ENCODE data around the gene KLHL30. TPM values are rescaled to one million over a fixed set of nuclear protein-coding genes. Genes with fewer than 3 reads are reported as not detected.
"Not testable (repeated sequence)": the region's sequence is repeated elsewhere in the genome, so short reads cannot be mapped to it uniquely, and the experiment has no call there.

KLHL30 gene
- total RNA-seq, 2 experiments from 2014 or later, result not detected

- POLR2A ChIA-PET, result no interaction called here
- H3K27ac Mint-ChIP-seq, result no peak overlapping the region
- H3K27me3 Mint-ChIP-seq, result peaks cover 12% of the 10 kb centered on the region
- DNase-seq, result no peak
- intact Hi-C loops (cut with micrococcal nuclease), result no loop called here
- peaks cover 3% of the 10 kb centered on the region for H3K4me1 Mint-ChIP-seq (ENCODE audit: low read depth)
- CTCF ChIA-PET, result no interaction called here
- no peaks in the 10 kb centered on the region for H3K9me3 Mint-ChIP-seq
- H3K4me3 Mint-ChIP-seq, result no peak overlapping the region
- peaks cover 21% of the 10 kb centered on the region for H3K36me3 Mint-ChIP-seq
Measured at GRCh38 chr2:238169048-238169707, 30.7 kb downstream of the KLHL30 start.

GRCh38 chr2:238169708-238170251 is 31.3 kb downstream of the KLHL30 start:
- Mint-ChIP-seq H3K27ac (peak overlapping the region; percentile 25), H3K36me3 (peaks cover 25% of the 10 kb centered on the region), H3K9me3 (no peaks in the 10 kb centered on the region), H3K27me3 (peaks cover 8% of the 10 kb centered on the region), H3K4me1 (ENCODE audit: low read depth) (peaks cover 2% of the 10 kb centered on the region), H3K4me3 (no peak overlapping the region)
- DNase-seq, result no peak
- ChIA-PET POLR2A (no interaction called here), CTCF (no interaction called here)
- intact Hi-C loops (cut with micrococcal nuclease), result no loop called here

- H3K36me3 Mint-ChIP-seq, result peaks cover 28% of the 10 kb centered on the region
- intact Hi-C loops (cut with micrococcal nuclease), result no loop called here
- H3K9me3 Mint-ChIP-seq, result no peaks in the 10 kb centered on the region
- no peak overlapping the region for H3K27ac Mint-ChIP-seq
- ChIA-PET CTCF (no interaction called here), POLR2A (no interaction called here)
- peaks cover under 1% of the 10 kb centered on the region for H3K27me3 Mint-ChIP-seq
- DNase-seq, result no peak
- no peak overlapping the region for H3K4me3 Mint-ChIP-seq
- no peaks in the 10 kb centered on the region for H3K4me1 Mint-ChIP-seq (ENCODE audit: low read depth)
Measured at GRCh38 chr2:238170386-238171071, 32.1 kb downstream of the KLHL30 start.

GRCh38 chr2:238171072-238171431 is 32.6 kb downstream of the KLHL30 start:
- intact Hi-C loops (cut with micrococcal nuclease), result not testable (repeated sequence)

GRCh38 chr2:238171575-238172187 is 33.2 kb downstream of the KLHL30 start:
- CTCF ChIA-PET, result no interaction called here
- no peaks in the 10 kb centered on the region for H3K4me1 Mint-ChIP-seq (ENCODE audit: low read depth)
- peaks cover 31% of the 10 kb centered on the region for H3K36me3 Mint-ChIP-seq
- intact Hi-C loops (cut with micrococcal nuclease), result no loop called here
- no peak for DNase-seq
- H3K4me3 Mint-ChIP-seq, result no peak overlapping the region
- H3K9me3 Mint-ChIP-seq, result no peaks in the 10 kb centered on the region
- no peaks in the 10 kb centered on the region for H3K27me3 Mint-ChIP-seq
- no peak overlapping the region for H3K27ac Mint-ChIP-seq
- POLR2A ChIA-PET, result no interaction called here

More at GRCh38 chr2:238171072-238171431, 32.6 kb downstream of the KLHL30 start:
- peaks cover 28% of the 10 kb centered on the region for H3K36me3 Mint-ChIP-seq
- H3K4me1 Mint-ChIP-seq (ENCODE audit: low read depth); H3K27ac Mint-ChIP-seq; POLR2A ChIA-PET; H3K27me3 Mint-ChIP-seq; DNase-seq; CTCF ChIA-PET; H3K4me3 Mint-ChIP-seq; H3K9me3 Mint-ChIP-seq: not testable (repeated sequence)

- no peak for DNase-seq
- H3K4me3 Mint-ChIP-seq, result no peak overlapping the region
- H3K4me1 Mint-ChIP-seq (ENCODE audit: low read depth), result no peaks in the 10 kb centered on the region
- POLR2A ChIA-PET, result no interaction called here
- no peaks in the 10 kb centered on the region for H3K27me3 Mint-ChIP-seq
- intact Hi-C loops (cut with micrococcal nuclease), result no loop called here
- H3K9me3 Mint-ChIP-seq, result no peaks in the 10 kb centered on the region
- H3K27ac Mint-ChIP-seq, result peak overlapping the region; percentile 49
- peaks cover 37% of the 10 kb centered on the region for H3K36me3 Mint-ChIP-seq
- CTCF ChIA-PET, result no interaction called here
Measured at GRCh38 chr2:238172439-238172838, 34.0 kb downstream of the KLHL30 start.

- Mint-ChIP-seq H3K27me3 (no peaks in the 10 kb centered on the region), H3K4me3 (no peak overlapping the region), H3K9me3 (no peaks in the 10 kb centered on the region), H3K36me3 (peaks cover 40% of the 10 kb centered on the region), H3K27ac (no peak overlapping the region), H3K4me1 (ENCODE audit: low read depth) (no peaks in the 10 kb centered on the region)
- ChIA-PET POLR2A (no interaction called here), CTCF (interaction anchor here (0.5 kb wide), 1 partner anchor 49 kb away, joined by 3 read pairs; no protein-coding TSS in a partner anchor)
- intact Hi-C loops (cut with micrococcal nuclease), result no loop called here
- no peak for DNase-seq
Measured at GRCh38 chr2:238173692-238174091, 35.2 kb downstream of the KLHL30 start.

GRCh38 chr2:238174291-238174690 is 35.8 kb downstream of the KLHL30 start:
- H3K4me3 Mint-ChIP-seq, result no peak overlapping the region
- no peaks in the 10 kb centered on the region for H3K9me3 Mint-ChIP-seq
- peaks cover 46% of the 10 kb centered on the region for H3K36me3 Mint-ChIP-seq
- ChIA-PET POLR2A (interaction anchor here (0.6 kb wide), 2 partner anchors 105 to 470 kb away, joined by 3 read pairs; no protein-coding TSS in a partner anchor), CTCF (interaction anchor here (0.5 kb wide), 1 partner anchor 48 kb away, joined by 3 read pairs; no protein-coding TSS in a partner anchor)
- no peak for DNase-seq
- H3K27me3 Mint-ChIP-seq, result no peaks in the 10 kb centered on the region
- intact Hi-C loops (cut with micrococcal nuclease), result no loop called here
- H3K27ac Mint-ChIP-seq, result peak overlapping the region; percentile 38
- H3K4me1 Mint-ChIP-seq (ENCODE audit: low read depth), result no peaks in the 10 kb centered on the region

GRCh38 chr2:238174701-238175100 is 36.2 kb downstream of the KLHL30 start:
- CTCF ChIA-PET, result interaction anchor here (0.6 kb wide), 1 partner anchor 252 kb away, joined by 3 read pairs; no protein-coding TSS in a partner anchor
- no peak overlapping the region for H3K27ac Mint-ChIP-seq
- no peak for DNase-seq
- peaks cover 48% of the 10 kb centered on the region for H3K36me3 Mint-ChIP-seq
- H3K4me3 Mint-ChIP-seq, result no peak overlapping the region
- no peaks in the 10 kb centered on the region for H3K4me1 Mint-ChIP-seq (ENCODE audit: low read depth)
- intact Hi-C loops (cut with micrococcal nuclease), result no loop called here
- H3K27me3 Mint-ChIP-seq, result no peaks in the 10 kb centered on the region
- no peaks in the 10 kb centered on the region for H3K9me3 Mint-ChIP-seq
- POLR2A ChIA-PET, result interaction anchor here (0.6 kb wide), 2 partner anchors 105 to 470 kb away, joined by 3 read pairs; no protein-coding TSS in a partner anchor

- Mint-ChIP-seq H3K27me3 (no peaks in the 10 kb centered on the region), H3K36me3 (peaks cover 54% of the 10 kb centered on the region), H3K27ac (peak overlapping the region; percentile 2), H3K4me3 (no peak overlapping the region), H3K4me1 (ENCODE audit: low read depth) (no peaks in the 10 kb centered on the region), H3K9me3 (no peaks in the 10 kb centered on the region)
- intact Hi-C loops (cut with micrococcal nuclease), result no loop called here
- no peak for DNase-seq
- POLR2A ChIA-PET, result no interaction called here
- CTCF ChIA-PET, result interaction anchor here (0.8 to 1.3 kb wide), 2 partner anchors 87 to 318 kb away, joined by 3 read pairs; no protein-coding TSS in a partner anchor
Measured at GRCh38 chr2:238176613-238177012, 38.1 kb downstream of the KLHL30 start.

- ChIA-PET CTCF (no interaction called here), POLR2A (no interaction called here)
- Mint-ChIP-seq H3K4me3 (no peak overlapping the region), H3K27me3 (no peaks in the 10 kb centered on the region), H3K36me3 (peaks cover 56% of the 10 kb centered on the region), H3K4me1 (ENCODE audit: low read depth) (peaks cover 11% of the 10 kb centered on the region), H3K9me3 (no peaks in the 10 kb centered on the region), H3K27ac (no peak overlapping the region)
- intact Hi-C loops (cut with micrococcal nuclease), result no loop called here
- no peak for DNase-seq
Measured at GRCh38 chr2:238180554-238180953, 42.1 kb downstream of the KLHL30 start.

GRCh38 chr2:238182362-238182761 is 43.9 kb downstream of the KLHL30 start:
- no peaks in the 10 kb centered on the region for H3K27me3 Mint-ChIP-seq
- peaks cover 11% of the 10 kb centered on the region for H3K4me1 Mint-ChIP-seq (ENCODE audit: low read depth)
- no peak overlapping the region for H3K4me3 Mint-ChIP-seq
- no peak for DNase-seq
- H3K9me3 Mint-ChIP-seq, result no peaks in the 10 kb centered on the region
- H3K36me3 Mint-ChIP-seq, result peaks cover 57% of the 10 kb centered on the region
- intact Hi-C loops (cut with micrococcal nuclease), result no loop called here
- CTCF ChIA-PET, result no interaction called here
- H3K27ac Mint-ChIP-seq, result no peak overlapping the region
- POLR2A ChIA-PET, result no interaction called here

Data from activated CD4-positive, alpha-beta memory T cell treated with anti-CD3 and anti-CD28 coated beads for 36 hours (primary cell).